GM12873 (cell line): ENCODE results near the gene NSDHL.

Experiments used
- TF ChIP-seq, protein P1 (sequence below): IDR thresholded peaks from 2 replicates; pipeline ENCODE4 v1.5.1; 2012; ENCODE audit warnings: low read depth, mild to moderate bottlenecking, moderate library complexity, low read length, control low read depth; ENCODE audit not compliant: insufficient read depth; ENCODE audit errors: missing control alignments

The NSDHL gene

DNA sequence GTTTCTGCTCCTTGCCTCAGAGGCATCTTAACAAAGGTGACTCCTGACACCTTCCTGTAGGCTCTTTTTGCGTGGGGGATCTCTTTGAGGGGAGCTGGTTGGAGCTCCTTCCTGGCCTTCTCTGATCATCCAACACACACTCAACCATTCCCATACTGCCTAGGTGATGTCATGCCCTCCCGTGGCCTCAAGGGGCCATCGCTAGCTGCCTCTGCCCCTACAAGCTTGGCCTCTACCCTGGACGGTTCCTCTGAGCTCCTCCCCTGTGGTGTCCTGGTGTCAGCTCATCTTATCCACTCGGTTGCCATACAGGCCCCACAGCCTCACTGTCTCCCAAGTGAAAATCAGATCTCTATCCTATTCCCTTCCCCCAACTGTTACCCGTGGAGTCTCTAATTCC lies 53.3 kb downstream of the NSDHL start:
- TF ChIP-seq, protein P1, sequence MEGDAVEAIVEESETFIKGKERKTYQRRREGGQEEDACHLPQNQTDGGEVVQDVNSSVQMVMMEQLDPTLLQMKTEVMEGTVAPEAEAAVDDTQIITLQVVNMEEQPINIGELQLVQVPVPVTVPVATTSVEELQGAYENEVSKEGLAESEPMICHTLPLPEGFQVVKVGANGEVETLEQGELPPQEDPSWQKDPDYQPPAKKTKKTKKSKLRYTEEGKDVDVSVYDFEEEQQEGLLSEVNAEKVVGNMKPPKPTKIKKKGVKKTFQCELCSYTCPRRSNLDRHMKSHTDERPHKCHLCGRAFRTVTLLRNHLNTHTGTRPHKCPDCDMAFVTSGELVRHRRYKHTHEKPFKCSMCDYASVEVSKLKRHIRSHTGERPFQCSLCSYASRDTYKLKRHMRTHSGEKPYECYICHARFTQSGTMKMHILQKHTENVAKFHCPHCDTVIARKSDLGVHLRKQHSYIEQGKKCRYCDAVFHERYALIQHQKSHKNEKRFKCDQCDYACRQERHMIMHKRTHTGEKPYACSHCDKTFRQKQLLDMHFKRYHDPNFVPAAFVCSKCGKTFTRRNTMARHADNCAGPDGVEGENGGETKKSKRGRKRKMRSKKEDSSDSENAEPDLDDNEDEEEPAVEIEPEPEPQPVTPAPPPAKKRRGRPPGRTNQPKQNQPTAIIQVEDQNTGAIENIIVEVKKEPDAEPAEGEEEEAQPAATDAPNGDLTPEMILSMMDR: no peak

DNA sequence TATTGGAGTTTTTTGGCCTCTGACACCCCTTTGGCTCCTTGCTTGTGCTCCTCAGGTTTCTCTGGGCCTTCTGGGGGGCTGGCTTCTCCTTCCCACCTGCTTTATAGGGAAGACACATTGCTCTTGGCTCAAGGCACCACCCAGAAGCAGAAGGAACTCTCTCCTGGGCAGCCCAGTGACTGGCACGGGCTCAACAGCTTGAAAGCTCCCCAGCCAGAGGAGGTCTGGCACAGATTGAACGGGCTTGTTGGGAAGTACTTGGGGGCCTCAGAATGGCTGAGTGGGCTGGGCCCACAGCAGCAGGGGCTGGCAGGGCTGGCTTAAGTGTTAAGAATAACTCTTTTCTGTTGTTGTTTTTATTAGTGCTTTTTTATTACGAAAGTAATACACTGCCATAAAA lies 55.9 kb downstream of the NSDHL start:
- TF ChIP-seq, protein P1: no peak

DNA sequence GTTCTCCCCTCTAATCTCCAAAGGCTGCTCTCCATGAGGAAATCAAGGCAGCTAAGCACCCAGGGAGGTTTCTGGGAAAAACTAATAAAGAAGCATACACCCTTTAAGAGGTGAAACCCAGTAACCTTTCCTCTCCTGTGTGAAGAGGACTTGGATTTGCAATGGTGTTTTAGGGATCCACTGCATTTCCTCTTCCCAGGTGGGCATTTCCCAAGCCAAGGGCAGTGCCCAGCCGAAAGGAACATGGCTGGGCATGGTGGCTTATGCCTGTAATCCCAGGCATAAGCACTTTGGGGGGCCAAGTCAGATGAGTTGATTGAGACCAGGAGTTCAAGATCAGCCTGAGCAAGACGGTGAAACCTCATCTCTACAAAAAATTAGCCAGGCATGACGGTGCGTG lies 61.6 kb downstream of the NSDHL start:
- TF ChIP-seq, protein P1: no peak

DNA sequence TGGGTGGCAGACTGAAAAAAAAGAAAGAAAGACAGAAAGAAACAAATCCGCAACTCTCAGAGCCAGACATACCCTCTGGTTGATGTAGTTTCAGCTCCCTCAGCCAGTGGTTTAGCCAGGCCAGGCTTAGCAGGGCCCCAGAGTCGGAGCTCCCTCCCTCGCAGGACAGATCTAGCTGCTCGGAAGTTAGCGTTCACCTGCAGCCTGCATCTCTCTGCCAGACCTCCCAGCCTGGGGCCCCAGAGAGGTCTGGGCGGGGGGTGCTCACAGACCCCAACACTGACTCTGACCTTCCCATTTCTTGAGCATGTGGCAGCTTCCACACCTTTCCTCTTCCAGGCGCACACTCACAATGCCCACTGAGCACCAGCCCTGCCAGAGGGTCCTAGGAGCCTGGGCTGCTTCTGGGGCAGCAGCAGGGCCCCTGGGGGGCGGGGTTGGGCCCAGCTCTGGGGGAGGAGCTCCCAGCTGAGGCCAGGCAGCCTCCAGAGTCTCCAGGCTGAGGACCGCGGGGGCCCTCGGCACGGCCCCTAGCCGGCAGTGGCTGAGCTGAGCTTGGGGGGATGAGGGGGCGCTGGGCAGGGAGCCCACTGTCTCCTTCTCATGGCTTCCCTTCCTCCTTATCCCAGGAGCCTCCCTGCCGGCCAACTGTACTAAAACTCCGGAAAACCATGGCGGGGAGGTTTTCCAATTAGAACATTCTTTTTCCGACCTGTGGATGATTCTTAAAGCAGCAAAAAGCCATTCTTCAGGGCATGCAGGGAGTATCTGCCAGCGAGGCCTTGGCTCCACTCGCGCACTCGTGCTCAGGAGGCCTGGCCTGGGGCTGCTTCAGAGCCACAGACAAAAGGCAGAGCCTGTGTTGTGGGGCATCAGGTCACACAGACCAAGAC lies 62.4 kb downstream of the NSDHL start:
- TF ChIP-seq, protein P1: no peak

DNA sequence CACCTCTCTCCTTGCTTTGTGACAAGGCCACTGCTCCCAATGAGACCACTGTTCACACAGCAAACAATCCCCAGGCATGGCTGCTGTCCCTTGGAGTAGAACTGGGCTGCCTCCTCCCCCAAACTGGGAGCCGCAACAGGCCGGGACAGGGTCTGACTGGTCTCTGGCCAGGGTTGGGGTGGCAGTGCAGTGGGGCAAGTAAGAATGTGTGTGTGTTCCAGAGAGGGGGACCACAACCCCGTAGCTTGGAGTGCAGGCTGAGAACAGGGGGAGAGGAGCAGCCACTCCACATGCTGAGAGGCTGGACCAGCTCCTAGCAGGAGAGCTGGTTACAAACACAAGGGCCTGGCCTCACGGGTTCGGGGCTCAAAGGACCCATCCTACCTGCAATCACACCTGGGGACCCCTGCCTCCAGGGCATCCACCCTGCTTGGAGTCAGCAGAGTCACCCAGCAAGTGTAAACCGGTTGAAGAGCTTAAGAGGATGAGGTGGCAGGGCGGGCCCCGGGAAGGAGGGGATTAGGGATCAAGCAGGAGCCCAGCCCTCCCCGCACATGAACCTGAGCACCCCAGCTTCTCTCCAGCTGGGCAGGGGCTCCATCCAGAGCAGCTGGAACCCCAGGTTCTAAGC lies 63.2 kb downstream of the NSDHL start:
- TF ChIP-seq, protein P1: no peak

DNA sequence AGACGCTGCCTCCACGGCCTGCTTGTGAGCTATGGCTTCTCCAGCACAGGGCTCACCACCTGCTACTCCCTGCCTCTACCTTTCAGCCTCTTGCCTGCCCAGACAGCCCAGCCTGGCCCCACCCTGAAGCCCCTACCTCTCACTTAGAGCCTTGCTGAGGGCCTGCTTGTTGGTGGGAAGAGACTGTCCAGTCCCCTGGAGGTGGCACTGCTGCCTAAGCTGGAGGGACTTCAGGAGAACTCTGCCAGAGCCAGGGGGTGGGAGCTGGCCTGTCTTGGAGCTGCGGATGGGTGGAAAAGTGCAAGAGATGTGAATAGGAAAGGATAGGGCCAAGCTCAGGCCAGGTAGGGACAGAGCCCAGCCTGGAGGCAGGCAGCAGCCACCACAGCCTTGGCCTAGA lies 64.3 kb downstream of the NSDHL start:
- TF ChIP-seq, protein P1: no peak

DNA sequence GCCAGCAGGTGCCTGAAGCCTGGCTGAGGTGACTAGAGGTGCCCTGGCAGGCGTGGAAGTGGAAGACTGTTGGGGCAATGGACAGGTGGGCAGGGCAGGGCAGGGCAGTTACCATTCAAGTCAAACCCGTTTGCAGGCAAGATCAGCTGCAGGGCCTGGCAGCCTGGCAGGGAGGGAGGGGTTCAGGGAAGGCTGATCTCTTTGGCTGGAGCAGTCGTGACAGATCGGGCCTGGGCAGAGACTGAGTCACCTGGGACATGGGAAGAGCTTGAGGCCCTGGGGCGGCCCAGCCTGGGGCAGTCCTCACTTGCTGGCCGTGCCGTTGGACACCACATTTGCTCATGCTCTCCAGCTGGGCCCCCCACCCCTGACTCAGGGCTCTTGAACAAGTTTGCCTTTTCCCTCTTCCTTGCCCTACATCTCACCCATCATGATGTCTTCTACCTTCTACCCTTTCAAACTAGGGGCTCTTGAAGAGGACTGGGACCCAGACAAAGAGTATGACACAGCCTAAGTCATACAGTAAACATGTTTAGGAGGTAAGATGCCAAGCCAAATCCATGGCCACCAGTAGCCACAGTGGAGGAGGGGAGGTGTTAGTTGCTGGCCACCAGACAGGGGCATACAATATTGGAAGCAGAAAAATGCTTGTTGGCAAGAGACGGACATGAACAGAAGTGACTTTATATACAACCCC lies 65.0 kb downstream of the NSDHL start:
- TF ChIP-seq, protein P1: no peak
